Ectodermal cell (in vitro differentiated cells): Measurements from ENCODE around the gene LRRC73.

ENCODE experiments used
- H3K27ac ChIP-seq: 2 replicates; pipeline ENCODE4 v1.7.0; 2013; ENCODE audit warnings: mild to moderate bottlenecking, low read depth, low read length; ENCODE audit not compliant: insufficient read depth, poor library complexity, severe bottlenecking
- H3K27me3 ChIP-seq: 2 replicates; pipeline ENCODE4 v1.7.0; 2013; ENCODE audit warnings: mild to moderate bottlenecking, low read length; ENCODE audit not compliant: insufficient read depth, control insufficient read depth, poor library complexity, severe bottlenecking
- H3K36me3 ChIP-seq: one replicate; pipeline ENCODE4 v1.7.0; 2013; ENCODE audit warnings: low read length; ENCODE audit not compliant: control insufficient read depth, insufficient read depth
- H3K4me1 ChIP-seq: one replicate; pipeline ENCODE4 v1.7.0; 2013; ENCODE audit warnings: low read length; ENCODE audit not compliant: control insufficient read depth, insufficient read depth
- H3K4me3 ChIP-seq: 2 replicates; pipeline ENCODE4 v1.7.0; 2013; ENCODE audit warnings: low read depth, low read length, control low read depth; ENCODE audit not compliant: insufficient read depth
- H3K9me3 ChIP-seq: 2 replicates; pipeline ENCODE4 v1.7.0; 2013; ENCODE audit warnings: mild to moderate bottlenecking, low read length, moderate library complexity; ENCODE audit not compliant: control insufficient read depth
- WGBS, 2 experiments: methylation state at CpG; one replicate each; pipeline ENCODE4 v1.1.7; 2013; ENCODE audit warnings: missing lambda C conversion rate in 2 of 2; 5-methylcytosine and 5-hydroxymethylcytosine counted together

LRRC73 gene

GRCh38 chr6:43493833-43494232, 16.3 kb downstream of the LRRC73 start:
- H3K27me3 ChIP-seq: no peaks in the 10 kb centered on the region
- H3K4me1 ChIP-seq: peaks cover 31% of the 10 kb centered on the region
- no peak overlapping the region for H3K4me3 ChIP-seq
- H3K9me3 ChIP-seq: no peaks in the 10 kb centered on the region
- H3K27ac ChIP-seq: no peak overlapping the region
- H3K36me3 ChIP-seq: peaks cover 6% of the 10 kb centered on the region
- 96 to 98% methylated on average over 7 of the region's 7 CpGs for WGBS, 2 experiments

- H3K9me3 ChIP-seq: no peaks in the 10 kb centered on the region
- H3K27ac ChIP-seq: no peak overlapping the region
- 81 to 91% methylated on average over 2 of the region's 2 CpGs for WGBS, 2 experiments
- no peaks in the 10 kb centered on the region for H3K27me3 ChIP-seq
- H3K4me3 ChIP-seq: no peak overlapping the region
- peaks cover 2% of the 10 kb centered on the region for H3K36me3 ChIP-seq
- peaks cover 31% of the 10 kb centered on the region for H3K4me1 ChIP-seq
These were observed 16.9 kb downstream of the LRRC73 start for GRCh38 chr6:43493230-43493629.

- no peaks in the 10 kb centered on the region for H3K36me3 ChIP-seq
- H3K4me1 ChIP-seq: peaks cover 31% of the 10 kb centered on the region
- 79 to 80% methylated on average over 3 of the region's 3 CpGs for WGBS, 2 experiments
- no peaks in the 10 kb centered on the region for H3K9me3 ChIP-seq
- H3K27ac ChIP-seq: no peak overlapping the region
- H3K27me3 ChIP-seq: no peaks in the 10 kb centered on the region
- H3K4me3 ChIP-seq: no peak overlapping the region
These were observed 17.5 kb downstream of the LRRC73 start for GRCh38 chr6:43492673-43493072.

- Histone ChIP-seq H3K4me3 (no peak overlapping the region), H3K4me1 (peaks cover 31% of the 10 kb centered on the region), H3K27me3 (no peaks in the 10 kb centered on the region), H3K27ac (no peak overlapping the region), H3K36me3 (no peaks in the 10 kb centered on the region), H3K9me3 (no peaks in the 10 kb centered on the region)
- WGBS, 2 experiments: 92 to 94% methylated on average over 10 of the region's 10 CpGs
These were observed 18.1 kb downstream of the LRRC73 start for GRCh38 chr6:43491750-43492661.

- WGBS, 2 experiments: 96 to 97% methylated on average over 6 of the region's 6 CpGs
- no peaks in the 10 kb centered on the region for H3K36me3 ChIP-seq
- no peaks in the 10 kb centered on the region for H3K9me3 ChIP-seq
- H3K27me3 ChIP-seq: no peaks in the 10 kb centered on the region
- no peak overlapping the region for H3K27ac ChIP-seq
- peaks cover 23% of the 10 kb centered on the region for H3K4me1 ChIP-seq
- no peak overlapping the region for H3K4me3 ChIP-seq
These were observed 19.6 kb downstream of the LRRC73 start for GRCh38 chr6:43490523-43490939.

- no peaks in the 10 kb centered on the region for H3K27me3 ChIP-seq
- no peaks in the 10 kb centered on the region for H3K36me3 ChIP-seq
- WGBS, 2 experiments: 82 to 84% methylated on average over 12 of the region's 12 CpGs
- H3K9me3 ChIP-seq: no peaks in the 10 kb centered on the region
- H3K27ac ChIP-seq: peak overlapping the region; percentile 68
- no peak overlapping the region for H3K4me3 ChIP-seq
- H3K4me1 ChIP-seq: peaks cover 20% of the 10 kb centered on the region
These were observed 20.7 kb downstream of the LRRC73 start for GRCh38 chr6:43489277-43490072.

- Histone ChIP-seq H3K9me3 (no peaks in the 10 kb centered on the region), H3K4me1 (peaks cover 20% of the 10 kb centered on the region), H3K27ac (peak overlapping the region; percentile 68), H3K4me3 (no peak overlapping the region), H3K27me3 (no peaks in the 10 kb centered on the region), H3K36me3 (no peaks in the 10 kb centered on the region)
- WGBS, 2 experiments: 88 to 93% methylated on average over 4 of the region's 4 CpGs
These were observed 21.4 kb downstream of the LRRC73 start for GRCh38 chr6:43488667-43489276.

- Histone ChIP-seq H3K4me1 (peaks cover 11% of the 10 kb centered on the region), H3K27ac (no peak overlapping the region), H3K36me3 (no peaks in the 10 kb centered on the region), H3K9me3 (no peaks in the 10 kb centered on the region), H3K27me3 (no peaks in the 10 kb centered on the region), H3K4me3 (no peak overlapping the region)
- WGBS, 2 experiments: 90 to 91% methylated on average over 11 of the region's 11 CpGs
These were observed 28.4 kb downstream of the LRRC73 start for GRCh38 chr6:43481591-43482236.

GRCh38 chr6:43481075-43481474, 29.1 kb downstream of the LRRC73 start:
- 80 to 94% methylated on average over 1 of the region's 2 CpGs for WGBS, 2 experiments
- Histone ChIP-seq H3K4me3 (no peak overlapping the region), H3K9me3 (no peaks in the 10 kb centered on the region), H3K27ac (no peak overlapping the region), H3K27me3 (no peaks in the 10 kb centered on the region), H3K36me3 (no peaks in the 10 kb centered on the region), H3K4me1 (peaks cover 11% of the 10 kb centered on the region)
